RCC 7860 (cell line): ENCODE data around the gene GABRB1.

Experiments used
- DNase-seq: peaks from one replicate; pipeline ENCODE4 v3.0.0-alpha.2; 2015; ENCODE audit warnings: low spot score
- FAIRE-seq: peaks from 2 replicates; lab custom pipeline; 2012; peaks lifted over from hg19 to GRCh38; lab: Jason Lieb, UNC

GABRB1 gene

GRCh38 chr4:47207555-47207954 lies 176.2 kb downstream of the GABRB1 start:
- DNase-seq = no peak
- FAIRE-seq = no peak

DNA sequence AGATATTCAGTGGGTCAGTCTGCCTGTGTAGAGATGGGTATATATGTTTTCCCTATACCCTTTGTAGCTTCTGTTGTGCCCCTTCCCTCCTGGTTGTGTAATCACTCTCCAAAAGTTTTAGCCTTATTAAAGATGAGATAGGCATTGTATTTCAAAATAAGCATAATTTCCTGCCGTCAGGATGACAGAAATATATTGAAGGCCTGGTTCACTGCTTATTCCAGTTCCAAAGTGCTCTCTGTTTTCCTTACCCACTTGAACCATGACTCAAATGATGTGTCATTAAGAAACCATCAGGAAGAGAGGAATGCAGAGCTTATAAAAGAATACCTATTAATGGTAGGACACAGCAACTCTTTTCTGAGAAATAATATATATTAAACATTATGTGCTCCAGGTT lies 178.5 kb downstream of the GABRB1 start:
- peak; percentile 63 for FAIRE-seq

DNA sequence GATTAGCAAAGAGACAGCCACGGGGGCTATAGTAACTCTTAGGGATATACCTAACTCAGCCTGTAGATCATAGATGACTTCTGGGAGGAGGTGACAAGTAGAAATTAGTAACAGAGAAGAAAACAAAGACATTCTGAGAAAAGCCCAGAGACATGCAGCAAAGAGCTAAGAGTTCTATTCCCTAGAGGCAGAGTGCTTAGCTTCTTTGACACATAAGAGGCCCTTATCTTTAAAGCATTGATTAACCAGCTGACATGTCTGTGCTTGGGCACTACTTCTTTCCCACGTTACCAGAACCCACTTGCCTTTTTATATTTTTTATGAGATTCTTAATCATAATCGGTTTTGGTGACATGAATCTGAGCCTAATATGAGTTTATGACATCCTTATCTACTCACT lies 179.5 kb downstream of the GABRB1 start:
- FAIRE-seq (no peak), DNase-seq (no peak)

More for the DNA sequence above, 178.5 kb downstream of the GABRB1 start:
- DNase-seq = peak; percentile 73

GRCh38 chr4:47213106-47213505 lies 181.7 kb downstream of the GABRB1 start:
- FAIRE-seq (no peak), DNase-seq (no peak)

DNA sequence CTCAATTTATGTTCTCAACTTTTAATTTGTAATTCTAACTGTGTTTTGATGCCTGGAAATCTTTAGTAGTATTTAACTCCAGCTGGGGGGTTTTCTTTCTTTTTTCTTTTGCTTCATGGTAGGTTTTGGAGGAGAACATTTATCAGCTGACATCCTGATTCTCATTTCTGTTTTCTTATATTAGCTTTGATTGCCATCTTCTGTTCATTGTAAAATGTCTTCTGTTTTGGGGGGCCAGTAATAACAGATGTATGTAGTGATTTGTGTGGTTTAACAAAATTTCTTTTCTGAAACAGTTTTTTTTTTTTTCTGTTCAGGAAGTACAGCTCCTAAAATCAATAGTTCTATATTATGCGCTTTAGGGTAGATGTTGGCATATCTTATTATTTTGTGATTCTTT lies 182.2 kb downstream of the GABRB1 start:
- FAIRE-seq = no peak
- DNase-seq = no peak

GRCh38 chr4:47213971-47214370 lies 182.6 kb downstream of the GABRB1 start:
- FAIRE-seq = peak; percentile 27
- peak; percentile 92 for DNase-seq

GRCh38 chr4:47215759-47216158 lies 184.4 kb downstream of the GABRB1 start:
- no peak for DNase-seq
- FAIRE-seq = no peak

DNA sequence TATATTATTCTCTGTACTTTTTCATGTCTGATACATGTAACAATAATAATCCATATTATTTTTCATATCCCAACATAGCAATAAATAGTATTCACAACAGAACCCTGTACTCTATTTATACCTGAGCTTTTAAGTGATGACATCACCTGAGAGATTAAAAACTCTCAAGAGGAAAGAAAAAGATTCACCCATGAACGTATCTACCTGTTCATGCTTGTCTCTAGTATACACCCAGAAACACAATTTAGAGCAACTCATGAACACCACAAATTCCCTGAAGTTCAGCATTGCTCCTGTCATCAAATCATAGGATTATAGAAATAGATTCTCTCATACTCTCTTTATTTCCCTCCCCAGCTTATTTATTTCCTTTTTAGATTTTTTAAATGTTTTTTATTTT lies 185.9 kb downstream of the GABRB1 start:
- DNase-seq (no peak), FAIRE-seq (no peak)

DNA sequence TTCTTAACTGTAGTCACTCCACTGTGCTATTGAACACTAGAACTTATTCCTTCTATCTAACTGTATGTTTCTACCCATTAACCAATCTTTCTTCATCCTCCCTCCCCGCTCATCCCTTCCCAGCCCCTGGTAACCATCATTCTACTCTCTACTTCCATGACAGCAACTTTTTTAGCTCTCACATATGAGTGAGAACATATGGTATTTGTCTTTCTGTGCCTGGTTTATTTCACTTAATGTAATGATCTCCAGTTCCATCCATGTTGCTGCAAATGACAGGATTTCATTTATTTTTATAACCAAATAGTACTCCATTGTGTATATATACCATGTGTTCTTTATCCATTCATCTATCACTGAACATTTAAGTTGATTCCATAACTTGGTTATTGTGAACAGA lies 186.5 kb downstream of the GABRB1 start:
- FAIRE-seq (no peak), DNase-seq (no peak)

- no peak for FAIRE-seq
- DNase-seq = no peak
These were observed 187.3 kb downstream of the GABRB1 start for GRCh38 chr4:47218631-47219030.

GRCh38 chr4:47219586-47219985 lies 188.2 kb downstream of the GABRB1 start:
- FAIRE-seq = no peak
- DNase-seq = no peak

GRCh38 chr4:47221721-47222120 lies 190.4 kb downstream of the GABRB1 start:
- DNase-seq (peak; percentile 27), FAIRE-seq (no peak)

GRCh38 chr4:47222276-47222675 lies 190.9 kb downstream of the GABRB1 start:
- DNase-seq (no peak), FAIRE-seq (no peak)

DNA sequence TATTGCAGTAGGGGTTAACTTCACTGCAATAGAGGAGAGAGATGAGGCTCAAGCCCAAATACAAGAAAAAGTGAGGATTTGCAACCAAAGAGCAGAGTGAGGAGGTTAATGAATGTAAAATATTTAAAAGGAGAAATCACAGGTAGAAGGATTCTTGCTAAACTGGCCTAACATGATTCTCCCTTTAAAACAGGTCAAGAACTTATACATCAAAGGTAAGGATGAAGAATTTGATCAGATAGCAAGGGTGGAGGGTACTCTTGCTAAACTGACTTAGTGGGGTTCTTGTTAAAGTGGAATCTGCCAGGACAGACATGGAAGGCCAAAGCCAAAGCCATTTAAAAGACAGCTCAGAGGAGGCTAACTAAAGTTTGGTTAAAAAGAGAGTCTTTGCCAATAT lies 193.0 kb downstream of the GABRB1 start:
- FAIRE-seq = no peak
- no peak for DNase-seq

GRCh38 chr4:47235721-47236120 lies 204.4 kb downstream of the GABRB1 start:
- no peak for FAIRE-seq
- DNase-seq = no peak

DNA sequence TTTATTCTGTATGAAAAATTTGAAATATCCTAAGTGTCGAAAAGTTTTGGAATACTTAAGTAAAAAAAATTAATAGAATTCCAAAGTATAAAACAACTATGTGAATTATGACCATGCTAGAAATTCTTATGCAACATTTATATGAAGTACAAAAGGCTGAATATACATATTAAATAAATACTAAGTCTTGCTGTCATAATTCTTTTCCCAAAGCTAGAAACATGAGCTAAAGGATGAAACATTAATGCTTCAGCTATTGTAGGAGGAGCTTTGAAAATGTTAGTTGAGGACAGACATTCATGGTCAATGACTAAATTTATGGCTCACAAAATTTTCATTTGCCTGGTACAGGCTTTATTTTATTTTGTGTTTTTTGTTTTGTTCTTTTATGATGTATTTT lies 207.3 kb downstream of the GABRB1 start:
- DNase-seq (no peak), FAIRE-seq (no peak)

DNA sequence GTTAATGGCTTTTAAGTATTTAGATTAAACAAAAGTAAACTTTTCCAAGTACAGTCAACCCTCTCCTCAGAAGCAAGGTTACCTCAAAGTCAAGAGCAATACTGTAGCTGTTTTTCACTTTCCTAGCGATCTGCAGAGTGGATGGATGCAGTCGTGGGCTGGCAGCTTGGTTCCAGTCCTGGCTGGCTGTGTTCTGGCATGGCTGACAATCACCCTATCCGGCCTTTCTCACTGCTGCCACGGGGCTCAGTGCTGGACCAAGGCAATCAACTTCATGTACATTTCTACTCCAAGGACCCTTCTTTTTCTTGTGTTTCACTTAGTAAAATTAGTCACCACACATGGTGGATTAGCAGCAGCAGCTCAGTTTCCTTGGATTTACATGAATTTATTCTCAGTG lies 208.3 kb downstream of the GABRB1 start:
- no peak for FAIRE-seq
- no peak for DNase-seq

- no peak for FAIRE-seq
- DNase-seq = no peak
These were observed 220.2 kb downstream of the GABRB1 start for GRCh38 chr4:47251348-47252135.

DNA sequence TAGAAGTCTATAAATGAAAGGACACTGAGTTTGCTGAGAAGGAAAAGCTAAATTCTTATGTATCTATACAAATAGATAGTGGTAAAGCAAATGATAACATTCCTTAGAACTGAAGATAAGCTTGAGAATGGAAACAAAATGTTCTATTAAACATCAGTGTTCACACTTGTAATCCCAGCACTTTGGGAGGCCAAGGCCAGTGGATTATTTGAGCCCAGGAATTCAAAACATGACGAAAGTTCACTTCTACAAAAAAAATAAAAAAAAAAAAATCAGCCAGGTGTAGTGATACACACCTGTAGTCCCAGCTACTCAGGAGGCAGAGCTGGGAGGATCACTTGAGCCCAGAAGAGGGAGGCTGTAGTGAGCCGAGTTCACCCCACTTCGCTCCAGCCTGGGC lies 232.4 kb downstream of the GABRB1 start:
- FAIRE-seq (no peak), DNase-seq (no peak)

DNA sequence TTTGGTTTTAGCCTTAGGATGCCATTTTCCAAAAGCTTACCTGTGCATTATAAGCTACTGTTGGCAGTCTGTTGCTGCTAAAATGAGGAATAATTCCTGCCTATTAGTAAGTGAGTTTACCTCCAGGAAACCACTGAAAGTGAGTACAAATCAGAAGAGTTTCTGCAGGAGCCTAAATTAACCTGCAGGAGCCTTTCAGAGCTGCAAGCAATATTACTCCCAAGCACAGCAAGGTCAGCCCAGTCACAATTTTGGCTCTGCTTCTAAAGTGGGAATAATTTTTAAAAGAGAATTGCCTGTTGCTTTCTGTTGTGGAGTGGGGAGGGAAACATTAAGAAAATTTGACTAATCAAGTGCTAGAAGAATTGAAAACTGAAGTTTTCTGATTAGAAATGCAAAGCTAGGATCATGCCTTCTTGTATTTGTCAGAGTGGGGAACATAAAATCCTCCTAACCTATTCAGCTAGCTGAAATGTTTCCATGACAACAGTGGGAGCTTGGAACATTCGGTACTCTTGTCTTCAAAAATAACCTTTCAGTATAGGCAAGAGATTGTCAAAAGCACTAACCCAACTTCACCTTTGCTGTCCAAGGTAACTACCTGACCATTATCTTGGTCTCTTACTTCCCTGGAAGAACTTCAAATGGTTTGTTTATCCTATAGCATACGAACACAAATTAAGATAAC lies 239.0 kb downstream of the GABRB1 start:
- DNase-seq (no peak), FAIRE-seq (no peak)

DNA sequence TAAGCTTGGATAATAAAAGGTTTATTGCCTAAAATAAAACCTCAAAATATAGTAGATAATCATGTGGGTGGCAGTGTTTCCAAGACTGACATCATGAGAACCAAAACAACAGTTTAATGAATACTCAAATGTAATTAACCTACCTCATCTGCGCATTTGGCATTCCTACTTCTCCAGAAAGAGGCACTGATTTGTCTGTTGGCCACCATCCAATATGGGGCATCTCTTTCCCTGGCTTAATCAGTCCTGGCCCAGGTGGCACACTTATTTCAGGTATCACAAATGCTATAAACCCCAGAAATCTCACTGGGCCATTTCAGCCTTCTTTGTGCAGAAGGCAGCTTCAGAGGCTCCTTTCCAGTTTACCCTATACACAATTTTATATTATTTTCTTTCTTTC lies 239.9 kb downstream of the GABRB1 start:
- DNase-seq (no peak), FAIRE-seq (no peak)

GRCh38 chr4:47274901-47275300 lies 243.5 kb downstream of the GABRB1 start:
- FAIRE-seq (no peak), DNase-seq (no peak)
